IMR-90 (cell line): ENCODE results near the gene ZNF609. TPM values are rescaled to one million over a fixed set of nuclear protein-coding genes. Genes with fewer than 3 reads are reported as not detected.
A peak's percentile ranks its signal among the peaks of the same experiment; 100 is the strongest.

ENCODE experiments used
- ATAC-seq: fragments of 200-7000 bp; cut with Tn5 transposase; 2 replicates; pipeline ENCODE4 v1.9.1; 2020; ENCODE audit warnings: low read depth, mild to moderate bottlenecking, moderate library complexity
- BruUV-seq: library from RNA; stranded (reverse); fragments of 400-500 nt; replicated peaks from 2 replicates; lab custom pipeline; 2021; lab: Mats Ljungman, UMichigan
- CTCF ChIA-PET: fragments of 300-600 bp; formaldehyde crosslinking; extraction: SDS; loops from one replicate; lab custom pipeline; 2021; ENCODE audit warnings: antibody characterized with exemption; lab: Yijun Ruan, JAX
- POLR2A ChIA-PET: fragments of 300-600 bp; sonication (Branson Sonifier 250); formaldehyde crosslinking; loops from one replicate; lab custom pipeline; 2022; ENCODE audit warnings: antibody characterized with exemption; ENCODE audit not compliant: unreplicated experiment; lab: Charles Lee
- DNase-seq: peaks from one replicate; pipeline ENCODE4 v3.0.0; 2013
- H2AFZ ChIP-seq: replicated peaks from 2 replicates; pipeline ENCODE3; 2013; ENCODE audit warnings: low read length, mild to moderate bottlenecking; ENCODE audit not compliant: poor library complexity
- H2AK5ac ChIP-seq: 2 replicates; pipeline ENCODE4 v1.6.1; 2013; ENCODE audit warnings: low read depth, low read length, inconsistent platforms
- H2AK9ac ChIP-seq: replicated peaks from 2 replicates; pipeline ENCODE3; 2013; ENCODE audit warnings: mild to moderate bottlenecking, low read depth, low read length, moderate library complexity; ENCODE audit not compliant: poor library complexity
- H2BK120ac ChIP-seq: 2 replicates; pipeline ENCODE4 v1.6.1; 2013; ENCODE audit warnings: low read depth, low read length, inconsistent platforms
- H2BK15ac ChIP-seq: 3 replicates; pipeline ENCODE4 v1.6.1; 2013; ENCODE audit warnings: low read depth, low read length, inconsistent platforms
- H2BK20ac ChIP-seq: 2 replicates; pipeline ENCODE4 v1.6.1; 2013; ENCODE audit warnings: low read depth, mild to moderate bottlenecking, inconsistent platforms, low read length, moderate library complexity
- H2BK5ac ChIP-seq: 2 replicates; pipeline ENCODE4 v1.6.1; 2013; ENCODE audit warnings: mild to moderate bottlenecking, low read depth, low read length, inconsistent platforms; ENCODE audit not compliant: poor library complexity, severe bottlenecking
- H3K14ac ChIP-seq: replicated peaks from 2 replicates; pipeline ENCODE4 v1.6.1; 2013; ENCODE audit warnings: low read depth, low read length, inconsistent platforms
- H3K18ac ChIP-seq: 2 replicates; pipeline ENCODE4 v1.6.1; 2013; ENCODE audit warnings: low read depth, low read length, control low read depth
- H3K23ac ChIP-seq: 2 replicates; pipeline ENCODE4 v1.6.1; 2013; ENCODE audit warnings: low read depth, low read length, inconsistent platforms
- H3K27ac ChIP-seq: 2 replicates; pipeline ENCODE4 v1.5.1; 2013; ENCODE audit warnings: mild to moderate bottlenecking, control low read depth, low read length; ENCODE audit not compliant: insufficient read depth
- H3K27me3 ChIP-seq: 2 replicates; pipeline ENCODE4 v1.6.1; 2013; ENCODE audit warnings: low read length; ENCODE audit not compliant: control insufficient read depth, insufficient read depth
- H3K36me3 ChIP-seq: 2 replicates; pipeline ENCODE4 v1.6.1; 2013; ENCODE audit warnings: low read length, mixed read lengths; ENCODE audit not compliant: control insufficient read depth, insufficient read depth
- H3K4ac ChIP-seq: 2 replicates; pipeline ENCODE4 v1.6.1; 2013; ENCODE audit warnings: low read depth, low read length, inconsistent platforms
- H3K4me1 ChIP-seq: 2 replicates; pipeline ENCODE4 v1.6.1; 2013; ENCODE audit warnings: low read length, mixed read lengths; ENCODE audit not compliant: control insufficient read depth, insufficient read depth
- H3K4me2 ChIP-seq: 2 replicates; pipeline ENCODE4 v1.6.1; 2013; ENCODE audit warnings: low read depth, mild to moderate bottlenecking, control low read depth, low read length, moderate library complexity
- H3K4me3 ChIP-seq: 2 replicates; pipeline ENCODE4 v1.5.1; 2013; ENCODE audit warnings: low read depth, mild to moderate bottlenecking, control low read depth, low read length, moderate library complexity; ENCODE audit not compliant: insufficient read depth
- H3K56ac ChIP-seq: 2 replicates; pipeline ENCODE4 v1.6.1; 2013; ENCODE audit warnings: low read length, inconsistent platforms; ENCODE audit not compliant: insufficient read depth; ENCODE audit errors: extremely low read depth
- H3K79me1 ChIP-seq, 2 experiments: 2 replicates each; pipeline ENCODE4 v1.6.1; 2013; ENCODE audit warnings: low read length in 2 of 2, inconsistent platforms in 1 of 2, low read depth in 1 of 2
- H3K9ac ChIP-seq: 2 replicates; pipeline ENCODE4 v1.6.1; 2013; ENCODE audit warnings: low read depth, low read length, control low read depth
- H3K9me1 ChIP-seq: 2 replicates; pipeline ENCODE4 v1.6.1; 2013; ENCODE audit warnings: low read length, inconsistent platforms; ENCODE audit not compliant: insufficient read depth
- H3K9me3 ChIP-seq: 2 replicates; pipeline ENCODE4 v1.6.1; 2013; ENCODE audit warnings: low read length; ENCODE audit not compliant: control insufficient read depth, insufficient read depth
- H4K20me1 ChIP-seq: 2 replicates; pipeline ENCODE4 v1.6.1; 2013; ENCODE audit warnings: low read length, inconsistent platforms; ENCODE audit not compliant: insufficient read depth
- H4K5ac ChIP-seq: 2 replicates; pipeline ENCODE4 v1.6.1; 2013; ENCODE audit warnings: mild to moderate bottlenecking, low read depth, low read length, control low read depth
- H4K8ac ChIP-seq, 2 experiments: 2 replicates each; pipeline ENCODE4 v1.6.1; 2013; ENCODE audit warnings: low read depth in 2 of 2, low read length in 2 of 2, control low read depth in 1 of 2, inconsistent platforms in 1 of 2
- H4K91ac ChIP-seq: 2 replicates; pipeline ENCODE4 v1.6.1; 2013; ENCODE audit warnings: low read depth, low read length, inconsistent platforms; ENCODE audit not compliant: insufficient read depth
- BHLHE40 ChIP-seq: fragments of 150-350 bp; IDR thresholded peaks from 2 replicates; pipeline ENCODE4 v1.6.1; 2016; ENCODE audit warnings: mild to moderate bottlenecking, low read depth, low read length
- CEBPB ChIP-seq: IDR thresholded peaks from 2 replicates; pipeline ENCODE4 v1.6.1; 2012; ENCODE audit warnings: low read depth, low read length, improper control_type of control experiment
- CHD1 ChIP-seq: IDR thresholded peaks from 2 replicates; pipeline ENCODE4 v1.6.1; 2012; ENCODE audit warnings: low read depth, low read length, improper control_type of control experiment
- FOS ChIP-seq: fragments of 150-350 bp; IDR thresholded peaks from 2 replicates; pipeline ENCODE4 v1.6.1; 2016; ENCODE audit warnings: low read depth, low read length
- MXI1 ChIP-seq: IDR thresholded peaks from 2 replicates; pipeline ENCODE4 v1.6.1; 2012; ENCODE audit warnings: low read depth, mild to moderate bottlenecking, low read length, moderate library complexity, borderline replicate concordance
- NFE2L2 ChIP-seq: fragments of 150-350 bp; IDR thresholded peaks from 2 replicates; pipeline ENCODE4 v1.6.1; 2016; ENCODE audit warnings: low read depth, mild to moderate bottlenecking, low read length
- POLR2A ChIP-seq: IDR thresholded peaks from 2 replicates; pipeline ENCODE4 v1.6.1; 2012; ENCODE audit warnings: mild to moderate bottlenecking, low read depth, low read length
- RAD21 ChIP-seq: IDR thresholded peaks from 2 replicates; pipeline ENCODE4 v1.6.1; 2012; ENCODE audit warnings: low read length, improper control_type of control experiment
- USF2 ChIP-seq: fragments of 150-350 bp; IDR thresholded peaks from 2 replicates; pipeline ENCODE4 v1.6.1; 2017; ENCODE audit warnings: mild to moderate bottlenecking, antibody characterized with exemption, low read length, low read depth
- WGBS, 2 experiments: methylation state at CpG; one replicate each; pipeline versions ENCODE4 v1.1.5 to v1.1.7; 2013; ENCODE audit warnings: missing lambda C conversion rate in 2 of 2; ENCODE audit not compliant: insufficient read length in 1 of 2; ENCODE audit errors: extremely low coverage in 2 of 2; 5-methylcytosine and 5-hydroxymethylcytosine counted together
- dilution Hi-C: fragments of 300-500 bp; cut with HindIII; formaldehyde crosslinking; loops from one replicate; pipeline ENCODE4 v1.14.3; 2018; ENCODE audit warnings: low sequenced_read_pairs; ENCODE audit not compliant: unreplicated experiment
- in situ Hi-C: fragments of 300-500 bp; cut with MboI; formaldehyde crosslinking; loops from 3 replicates; pipeline ENCODE4 v1.14.3; 2019; ENCODE audit warnings: low sequenced_read_pairs, inconsistent platforms, mixed read lengths
- intact Hi-C: fragments of 100-400 bp; cut with micrococcal nuclease; formaldehyde crosslinking; loops from 2 replicates; pipeline ENCODE4 v1.10.0; 2022
- polyA plus RNA-seq, 3 experiments: library from polyadenylated mRNA; depleted of rRNA; stranded (reverse); fragments of >200 nt; gene quantifications; 2 replicates each; pipeline ENCODE4 v1.2.3, GENCODE V29; 2012; ENCODE audit warnings: low replicate concordance in 1 of 3
- total RNA-seq: library from RNA; depleted of rRNA; stranded (reverse); fragments of >200 nt; gene quantifications from 2 replicates; pipeline ENCODE4 v1.2.3, GENCODE V29; 2012

Gene ZNF609
- total and polyA plus RNA-seq, 2 of the 4 experiments (the other 2 are of a cell fraction), result 10.4 to 12.5 TPM

GRCh38 chr15:64693134-64693533 lies 232.8 kb downstream of the ZNF609 start:
- H3K4ac ChIP-seq, result peak overlapping the region; percentile 44; the same call in 1 of the 2 replicates
- peaks cover 52% of the 10 kb centered on the region for H4K20me1 ChIP-seq
- peak overlapping the region; percentile 62 for H2BK5ac ChIP-seq
- H3K4me2 ChIP-seq, result peak overlapping the region; percentile 56
- no peak overlapping the region for H3K56ac ChIP-seq
- dilution Hi-C loops, result no loop called here
- ChIA-PET CTCF (interaction anchor here (2.3 kb wide), 1 partner anchor 35 kb away, joined by 6 read pairs; no protein-coding TSS in a partner anchor), POLR2A (no interaction called here)
- H3K27me3 ChIP-seq, result no peaks in the 10 kb centered on the region
- intact Hi-C loops, result no loop called here
- H4K8ac ChIP-seq, result no peak overlapping the region; a peak in 1 of 4 replicates
- H2BK120ac ChIP-seq, result no peak overlapping the region
- no CpG with 5 or more reads among the region's 5 CpGs for WGBS, 2 experiments
- no peaks in the 10 kb centered on the region for H3K9me3 ChIP-seq
- no peak overlapping the region for H2AFZ ChIP-seq
- H2AK5ac ChIP-seq, result peak overlapping the region; percentile 61; the same call in 1 of the 2 replicates
- H3K9me1 ChIP-seq, result peaks cover 10% of the 10 kb centered on the region
- peak overlapping the region; percentile 48; the same call in 1 of the 2 replicates for H3K27ac ChIP-seq
- H3K18ac ChIP-seq, result peak overlapping the region; percentile 38
- H2BK20ac ChIP-seq, result no peak overlapping the region
- no peak overlapping the region for H3K9ac ChIP-seq
- BruUV-seq, result no TSS peak
- H3K23ac ChIP-seq, result no peak overlapping the region
- in situ Hi-C loops, result no loop called here
- no peak overlapping the region for H3K4me3 ChIP-seq
- peaks cover 39 to 78% of the 10 kb centered on the region in 2 experiments for H3K79me1 ChIP-seq
- ATAC-seq, result peak; percentile 91
- H3K36me3 ChIP-seq, result peaks cover 38% of the 10 kb centered on the region
- H2BK15ac ChIP-seq, result no peak overlapping the region
- H4K91ac ChIP-seq, result no peak overlapping the region
- no peak overlapping the region for H2AK9ac ChIP-seq
- no peak overlapping the region for H4K5ac ChIP-seq
- DNase-seq, result peak; percentile 95
- peaks cover 11% of the 10 kb centered on the region for H3K4me1 ChIP-seq
- no peak overlapping the region for H3K14ac ChIP-seq
- TF ChIP-seq RAD21 (no peak), NFE2L2 (peak; percentile 44; the same call in 1 of the 2 replicates), BHLHE40 (peak; percentile 94), CEBPB (peak; percentile 94), USF2 (no peak), FOS (peak; percentile 12; the same call in 1 of the 2 replicates), POLR2A (no peak), CHD1 (no peak), MXI1 (peak; percentile 73; the same call in 1 of the 2 replicates)
